Measurements from ENCODE around the gene SPRR2G.
"Not testable (repeated sequence)": the region's sequence is repeated elsewhere in the genome, so short reads cannot be mapped to it uniquely, and the experiment has no call there.

SPRR2G gene

DNA sequence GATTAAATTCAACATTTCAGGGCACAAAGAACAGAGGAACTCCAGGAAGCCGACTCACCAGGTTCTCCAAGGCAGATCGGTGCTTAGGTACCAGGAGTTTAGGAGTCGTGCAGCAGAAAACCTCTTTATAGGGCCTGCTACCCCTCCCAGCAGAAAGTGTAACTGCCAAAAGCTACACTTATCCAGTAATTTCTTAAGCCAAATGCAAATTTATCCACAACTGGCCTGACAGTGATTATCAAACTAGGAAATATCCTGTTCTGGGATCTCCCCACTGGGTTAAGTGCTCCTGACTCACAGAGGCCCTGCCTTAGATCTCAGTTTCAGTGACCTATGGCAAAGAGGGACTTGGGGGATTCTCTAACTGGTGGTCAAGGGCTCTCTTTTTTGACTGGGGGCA is 37.3 kb downstream of the SPRR2G start, which contains the start of gene SPRR2F:
SPRR2F (minus strand) TSS at position 101 of the 400 bp plus-strand sequence. CDS start 783 bp downstream, outside the sequence.
- DNase-seq (ENCODE audit: low read depth) = no peak

GRCh38 chr1:153112454-153112853 is 38.2 kb downstream of the SPRR2G start:
- DNase-seq (ENCODE audit: low read depth) = not testable (repeated sequence)

- no peak for DNase-seq (ENCODE audit: low read depth)
Observed at GRCh38 chr1:153100245-153100644, 50.4 kb downstream of the SPRR2G start.
